GM12878 (cell line): Measurements from ENCODE around the gene ERN1.

Experiments used
- CBFB ChIP-seq: IDR thresholded peaks from 2 replicates; pipeline ENCODE4 v1.6.1; 2016; ENCODE audit warnings: antibody characterized with exemption, low read depth
- MXI1 ChIP-seq: fragments of 150-350 bp; IDR thresholded peaks from 2 replicates; pipeline ENCODE4 v1.6.1; 2011; ENCODE audit warnings: low read depth, mild to moderate bottlenecking, inconsistent platforms, low read length, improper control_type of control experiment
- POLR2AphosphoS5 ChIP-seq: IDR thresholded peaks from 2 replicates; pipeline ENCODE4 v1.6.1; 2011; ENCODE audit warnings: mild to moderate bottlenecking, low read length, inconsistent platforms
- TF ChIP-seq, protein P1 (sequence below): IDR thresholded peaks from 2 replicates; pipeline ENCODE4 v1.6.1; 2012; ENCODE audit warnings: improper control_type of control experiment, low read depth, low read length; ENCODE audit not compliant: insufficient replicate concordance

- no peak for TF ChIP-seq CBFB
- TF ChIP-seq, protein P1, sequence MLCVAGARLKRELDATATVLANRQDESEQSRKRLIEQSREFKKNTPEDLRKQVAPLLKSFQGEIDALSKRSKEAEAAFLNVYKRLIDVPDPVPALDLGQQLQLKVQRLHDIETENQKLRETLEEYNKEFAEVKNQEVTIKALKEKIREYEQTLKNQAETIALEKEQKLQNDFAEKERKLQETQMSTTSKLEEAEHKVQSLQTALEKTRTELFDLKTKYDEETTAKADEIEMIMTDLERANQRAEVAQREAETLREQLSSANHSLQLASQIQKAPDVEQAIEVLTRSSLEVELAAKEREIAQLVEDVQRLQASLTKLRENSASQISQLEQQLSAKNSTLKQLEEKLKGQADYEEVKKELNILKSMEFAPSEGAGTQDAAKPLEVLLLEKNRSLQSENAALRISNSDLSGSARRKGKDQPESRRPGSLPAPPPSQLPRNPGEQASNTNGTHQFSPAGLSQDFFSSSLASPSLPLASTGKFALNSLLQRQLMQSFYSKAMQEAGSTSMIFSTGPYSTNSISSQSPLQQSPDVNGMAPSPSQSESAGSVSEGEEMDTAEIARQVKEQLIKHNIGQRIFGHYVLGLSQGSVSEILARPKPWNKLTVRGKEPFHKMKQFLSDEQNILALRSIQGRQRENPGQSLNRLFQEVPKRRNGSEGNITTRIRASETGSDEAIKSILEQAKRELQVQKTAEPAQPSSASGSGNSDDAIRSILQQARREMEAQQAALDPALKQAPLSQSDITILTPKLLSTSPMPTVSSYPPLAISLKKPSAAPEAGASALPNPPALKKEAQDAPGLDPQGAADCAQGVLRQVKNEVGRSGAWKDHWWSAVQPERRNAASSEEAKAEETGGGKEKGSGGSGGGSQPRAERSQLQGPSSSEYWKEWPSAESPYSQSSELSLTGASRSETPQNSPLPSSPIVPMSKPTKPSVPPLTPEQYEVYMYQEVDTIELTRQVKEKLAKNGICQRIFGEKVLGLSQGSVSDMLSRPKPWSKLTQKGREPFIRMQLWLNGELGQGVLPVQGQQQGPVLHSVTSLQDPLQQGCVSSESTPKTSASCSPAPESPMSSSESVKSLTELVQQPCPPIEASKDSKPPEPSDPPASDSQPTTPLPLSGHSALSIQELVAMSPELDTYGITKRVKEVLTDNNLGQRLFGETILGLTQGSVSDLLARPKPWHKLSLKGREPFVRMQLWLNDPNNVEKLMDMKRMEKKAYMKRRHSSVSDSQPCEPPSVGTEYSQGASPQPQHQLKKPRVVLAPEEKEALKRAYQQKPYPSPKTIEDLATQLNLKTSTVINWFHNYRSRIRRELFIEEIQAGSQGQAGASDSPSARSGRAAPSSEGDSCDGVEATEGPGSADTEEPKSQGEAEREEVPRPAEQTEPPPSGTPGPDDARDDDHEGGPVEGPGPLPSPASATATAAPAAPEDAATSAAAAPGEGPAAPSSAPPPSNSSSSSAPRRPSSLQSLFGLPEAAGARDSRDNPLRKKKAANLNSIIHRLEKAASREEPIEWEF, result no peak
- TF ChIP-seq POLR2AphosphoS5, result no peak
- TF ChIP-seq MXI1, result no peak
Measured at GRCh38 chr17:64171041-64171440, 41.1 kb upstream of the ERN1 start.
